Central memory CD8-positive, alpha-beta T cell (primary cell): ENCODE results near the gene ALKBH2.

Experiments used
- ATAC-seq: fragments of 150-1000 bp; cut with Tn5 transposase; replicated peaks from 2 replicates; pipeline ENCODE4 v1.10.0; 2022; ENCODE audit warnings: mild to moderate bottlenecking, moderate FRiP score, moderate number of reproducible peaks; ENCODE audit not compliant: poor library complexity, severe bottlenecking; ENCODE audit errors: extremely low read depth
- DNase-seq, 2 donors: peaks; one replicate each; pipeline ENCODE4 v3.0.0; 2021; ENCODE audit warnings: low spot score in 2 of 2
- H3K27ac Mint-ChIP-seq: one replicate; pipeline ENCODE4 v1.8.0; 2022; ENCODE audit warnings: low read depth, mild to moderate bottlenecking, moderate library complexity, mixed read lengths
- H3K27me3 Mint-ChIP-seq: one replicate; pipeline ENCODE4 v1.8.0; 2022; ENCODE audit warnings: mixed read lengths
- H3K36me3 Mint-ChIP-seq: one replicate; pipeline ENCODE4 v1.8.0; 2022; ENCODE audit warnings: mild to moderate bottlenecking, moderate library complexity, mixed read lengths; ENCODE audit not compliant: insufficient read depth
- H3K4me1 Mint-ChIP-seq: one replicate; pipeline ENCODE4 v1.8.0; 2022; ENCODE audit warnings: mixed read lengths
- H3K4me3 Mint-ChIP-seq: one replicate; pipeline ENCODE4 v1.8.0; 2022; ENCODE audit warnings: mild to moderate bottlenecking, moderate library complexity, mixed read lengths
- H3K9me3 Mint-ChIP-seq: one replicate; pipeline ENCODE4 v1.8.0; 2022; ENCODE audit warnings: mixed read lengths

The ALKBH2 gene

GRCh38 chr12:109093022-109093918, at the start of gene ALKBH2:
Gene ALKBH2, minus strand, starts transcription at chr12:109093472. Its CDS starts 686 bp downstream, at chr12:109092786.
- peak; percentile 88 to 93 for DNase-seq
- peaks cover 22% of the 10 kb centered on the region for H3K36me3 Mint-ChIP-seq
- no peaks in the 10 kb centered on the region for H3K9me3 Mint-ChIP-seq
- H3K27ac Mint-ChIP-seq = peak within 1 kb of the TSS; percentile 87
- peaks cover 33% of the 10 kb centered on the region for H3K4me1 Mint-ChIP-seq
- H3K27me3 Mint-ChIP-seq = no peaks in the 10 kb centered on the region
- H3K4me3 Mint-ChIP-seq = peak within 1 kb of the TSS; percentile 81
- peak; percentile 90 for ATAC-seq

GRCh38 chr12:109140560-109140959, 47.3 kb upstream of the ALKBH2 start:
- Mint-ChIP-seq H3K4me1 (peaks cover 6% of the 10 kb centered on the region), H3K27me3 (peaks cover 22% of the 10 kb centered on the region), H3K36me3 (peaks cover 2% of the 10 kb centered on the region), H3K9me3 (no peaks in the 10 kb centered on the region), H3K4me3 (no peak overlapping the region), H3K27ac (no peak overlapping the region)
- DNase-seq = no peak
- ATAC-seq = no peak

GRCh38 chr12:109139791-109140190, 46.5 kb upstream of the ALKBH2 start:
- no peak for ATAC-seq
- H3K4me3 Mint-ChIP-seq = no peak overlapping the region

GRCh38 chr12:109139360-109139759, 46.1 kb upstream of the ALKBH2 start:
- ATAC-seq (no peak), DNase-seq (no peak)
- Mint-ChIP-seq H3K27me3 (peaks cover 22% of the 10 kb centered on the region), H3K9me3 (no peaks in the 10 kb centered on the region), H3K4me1 (peaks cover 6% of the 10 kb centered on the region), H3K27ac (no peak overlapping the region), H3K36me3 (peaks cover 3% of the 10 kb centered on the region), H3K4me3 (no peak overlapping the region)

More at GRCh38 chr12:109139791-109140190, 46.5 kb upstream of the ALKBH2 start:
- Mint-ChIP-seq H3K27me3 (peaks cover 22% of the 10 kb centered on the region), H3K36me3 (peaks cover 3% of the 10 kb centered on the region), H3K27ac (no peak overlapping the region), H3K9me3 (no peaks in the 10 kb centered on the region), H3K4me1 (peaks cover 6% of the 10 kb centered on the region)
- DNase-seq = no peak

- Mint-ChIP-seq H3K4me1 (no peaks in the 10 kb centered on the region), H3K9me3 (no peaks in the 10 kb centered on the region), H3K27me3 (peaks cover 22% of the 10 kb centered on the region), H3K36me3 (peaks cover 5% of the 10 kb centered on the region), H3K27ac (no peak overlapping the region), H3K4me3 (no peak overlapping the region)
- no peak for ATAC-seq
- DNase-seq = no peak
These were observed 43.8 kb upstream of the ALKBH2 start for GRCh38 chr12:109137055-109137454.

- no peak overlapping the region for H3K27ac Mint-ChIP-seq
- H3K27me3 Mint-ChIP-seq = peaks cover 13% of the 10 kb centered on the region
- no peak overlapping the region for H3K4me3 Mint-ChIP-seq
- H3K9me3 Mint-ChIP-seq = no peaks in the 10 kb centered on the region
- no peak for DNase-seq
- no peak for ATAC-seq
- H3K36me3 Mint-ChIP-seq = peaks cover 5% of the 10 kb centered on the region
- no peaks in the 10 kb centered on the region for H3K4me1 Mint-ChIP-seq
These were observed 41.1 kb upstream of the ALKBH2 start for GRCh38 chr12:109134186-109134917.

GRCh38 chr12:109131154-109132050, 38.1 kb upstream of the ALKBH2 start:
- H3K4me3 Mint-ChIP-seq = no peak overlapping the region
- no peak for ATAC-seq
- H3K9me3 Mint-ChIP-seq = no peaks in the 10 kb centered on the region
- DNase-seq = no peak
- H3K36me3 Mint-ChIP-seq = peaks cover 3% of the 10 kb centered on the region
- H3K27me3 Mint-ChIP-seq = no peaks in the 10 kb centered on the region
- H3K27ac Mint-ChIP-seq = no peak overlapping the region
- no peaks in the 10 kb centered on the region for H3K4me1 Mint-ChIP-seq

- Mint-ChIP-seq H3K36me3 (peaks cover 3% of the 10 kb centered on the region), H3K4me1 (peaks cover 6% of the 10 kb centered on the region), H3K9me3 (no peaks in the 10 kb centered on the region), H3K27ac (no peak overlapping the region), H3K27me3 (no peaks in the 10 kb centered on the region), H3K4me3 (no peak overlapping the region)
- DNase-seq (no peak), ATAC-seq (no peak)
These were observed 37.3 kb upstream of the ALKBH2 start for GRCh38 chr12:109130297-109131153.

- H3K27ac Mint-ChIP-seq = no peak overlapping the region
- H3K36me3 Mint-ChIP-seq = peaks cover 2% of the 10 kb centered on the region
- ATAC-seq (no peak), DNase-seq (no peak)
- H3K4me3 Mint-ChIP-seq = no peak overlapping the region
- H3K27me3 Mint-ChIP-seq = no peaks in the 10 kb centered on the region
- H3K4me1 Mint-ChIP-seq = peaks cover 11% of the 10 kb centered on the region
- H3K9me3 Mint-ChIP-seq = no peaks in the 10 kb centered on the region
These were observed 34.4 kb upstream of the ALKBH2 start for GRCh38 chr12:109127533-109128242.

GRCh38 chr12:109126784-109127183, 33.5 kb upstream of the ALKBH2 start:
- no peak for DNase-seq
- no peaks in the 10 kb centered on the region for H3K36me3 Mint-ChIP-seq

GRCh38 chr12:109125791-109126190, 32.5 kb upstream of the ALKBH2 start:
- Mint-ChIP-seq H3K9me3 (no peaks in the 10 kb centered on the region), H3K4me1 (peaks cover 11% of the 10 kb centered on the region), H3K36me3 (no peaks in the 10 kb centered on the region), H3K27ac (no peak overlapping the region), H3K4me3 (no peak overlapping the region), H3K27me3 (no peaks in the 10 kb centered on the region)
- ATAC-seq (no peak), DNase-seq (no peak)

More at GRCh38 chr12:109126784-109127183, 33.5 kb upstream of the ALKBH2 start:
- H3K4me1 Mint-ChIP-seq = peaks cover 11% of the 10 kb centered on the region
- H3K4me3 Mint-ChIP-seq = no peak overlapping the region
- H3K9me3 Mint-ChIP-seq = no peaks in the 10 kb centered on the region
- no peak overlapping the region for H3K27ac Mint-ChIP-seq
- no peaks in the 10 kb centered on the region for H3K27me3 Mint-ChIP-seq
- no peak for ATAC-seq
